SK-N-SH (cell line): ENCODE data around the gene POU6F2.

Source experiments
- POLR2AphosphoS5 ChIP-seq: IDR thresholded peaks from 2 replicates; pipeline ENCODE4 v1.6.1; 2012; ENCODE audit warnings: low read depth, low read length
- RAD21 ChIP-seq: IDR thresholded peaks from 2 replicates; pipeline ENCODE4 v1.6.1; 2012; ENCODE audit warnings: mild to moderate bottlenecking, low read length
- TF ChIP-seq, protein P1 (sequence below): fragments of 200-600 bp; sonication (generic); IDR thresholded peaks from 2 replicates; pipeline ENCODE4 v1.6.1; 2017; ENCODE audit warnings: antibody characterized with exemption, mild to moderate bottlenecking, moderate library complexity

- TF ChIP-seq, protein P1, sequence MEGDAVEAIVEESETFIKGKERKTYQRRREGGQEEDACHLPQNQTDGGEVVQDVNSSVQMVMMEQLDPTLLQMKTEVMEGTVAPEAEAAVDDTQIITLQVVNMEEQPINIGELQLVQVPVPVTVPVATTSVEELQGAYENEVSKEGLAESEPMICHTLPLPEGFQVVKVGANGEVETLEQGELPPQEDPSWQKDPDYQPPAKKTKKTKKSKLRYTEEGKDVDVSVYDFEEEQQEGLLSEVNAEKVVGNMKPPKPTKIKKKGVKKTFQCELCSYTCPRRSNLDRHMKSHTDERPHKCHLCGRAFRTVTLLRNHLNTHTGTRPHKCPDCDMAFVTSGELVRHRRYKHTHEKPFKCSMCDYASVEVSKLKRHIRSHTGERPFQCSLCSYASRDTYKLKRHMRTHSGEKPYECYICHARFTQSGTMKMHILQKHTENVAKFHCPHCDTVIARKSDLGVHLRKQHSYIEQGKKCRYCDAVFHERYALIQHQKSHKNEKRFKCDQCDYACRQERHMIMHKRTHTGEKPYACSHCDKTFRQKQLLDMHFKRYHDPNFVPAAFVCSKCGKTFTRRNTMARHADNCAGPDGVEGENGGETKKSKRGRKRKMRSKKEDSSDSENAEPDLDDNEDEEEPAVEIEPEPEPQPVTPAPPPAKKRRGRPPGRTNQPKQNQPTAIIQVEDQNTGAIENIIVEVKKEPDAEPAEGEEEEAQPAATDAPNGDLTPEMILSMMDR: no peak
- no peak for TF ChIP-seq POLR2AphosphoS5
- TF ChIP-seq RAD21: no peak
Observed at GRCh38 chr7:39304668-39305405, 327.1 kb downstream of the POU6F2 start.
